ENCODE measurements around the gene SEMA3G.

- TF ChIP-seq CTCF (IDR thresholded peaks at IDR 0.05): no peak
- TF ChIP-seq ZFX (IDR thresholded peaks at IDR 0.05; ENCODE audit: borderline replicate concordance): no peak
Measured at GRCh38 chr3:52401551-52401950, 43.4 kb downstream of the SEMA3G start.
